Gastrocnemius medialis (tissue), 4 donors: ENCODE measurements around the gene POLD1. TPM values are rescaled to one million over a fixed set of nuclear protein-coding genes. Genes with fewer than 3 reads are reported as not detected.
A peak's percentile ranks its signal among the peaks of the same experiment; 100 is the strongest.

Experiments used
- ATAC-seq, 2 donors: fragments of 150-250 bp; one replicate each; pipeline ENCODE4 v1.9.1; 2016
- DNase-seq, 2 donors: peaks; one replicate each; pipeline ENCODE4 v3.0.0-alpha.2; 2019
- H3K27ac ChIP-seq, 4 donors: fragments of 200-600 bp; sonication (generic); 1 replicate in 1 of 4; 2 replicates in 3 of 4; pipeline ENCODE4 v1.5.1; 2016 to 2018; ENCODE audit warnings: mild to moderate bottlenecking in 2 of 4, moderate library complexity in 1 of 4
- H3K27me3 ChIP-seq, 3 donors: fragments of 200-600 bp; sonication (generic) in 2 of 3; 1 replicate in 1 of 3; 2 replicates in 2 of 3; pipeline versions ENCODE4 v1.5.1 to v1.6.0; 2016 to 2019; ENCODE audit warnings: mild to moderate bottlenecking in 1 of 3, moderate library complexity in 1 of 3
- H3K36me3 ChIP-seq, 2 donors: fragments of 200-600 bp; sonication (generic) in 1 of 2; one replicate each; pipeline ENCODE4 v1.5.1; 2017 to 2018
- H3K4me1 ChIP-seq, 2 donors: fragments of 200-600 bp; sonication (generic) in 1 of 2; one replicate each; pipeline ENCODE4 v1.5.1; 2016 to 2017; ENCODE audit warnings: mild to moderate bottlenecking in 2 of 2
- H3K4me3 ChIP-seq, 4 donors: fragments of 200-600 bp; sonication (generic) in 3 of 4; 1 replicate in 1 of 4; 2 replicates in 3 of 4; pipeline ENCODE4 v1.5.1; 2016 to 2019; ENCODE audit warnings: mild to moderate bottlenecking in 2 of 4
- H3K9me3 ChIP-seq, 3 donors: fragments of 200-600 bp; sonication (generic) in 2 of 3; 1 replicate in 1 of 3; 2 replicates in 2 of 3; pipeline ENCODE4 v1.5.1; 2016 to 2019
- POLR2A ChIP-seq, 2 donors: fragments of 450-650 bp; IDR thresholded peaks; one replicate each; pipeline ENCODE4 v1.6.1; 2017; ENCODE audit warnings: antibody characterized with exemption in 2 of 2, mild to moderate bottlenecking in 2 of 2, moderate library complexity in 2 of 2
- in situ Hi-C, 4 donors: fragments of 200-750 bp; cut with MboI; loops; one replicate each; pipeline versions ENCODE4 v1.15.0 to v1.8.0; 2017; ENCODE audit warnings: low sequenced_read_pairs in 4 of 4
- intact Hi-C: fragments of 100-400 bp; cut with DNase I; formaldehyde crosslinking; loops from one replicate; pipeline ENCODE4 v1.15.1; 2023; ENCODE audit warnings: low total_unique reads
- total RNA-seq, 4 donors: library from RNA; depleted of rRNA; stranded (reverse); fragments of >200 nt; gene quantifications; one replicate each; pipeline versions ENCODE4 v1.1.0 to v1.2.3, GENCODE V29; 2016
- TF ChIP-seq, protein P1 (sequence below), 5 experiments: fragments of 450-650 bp in 3 of 5; fragments of 200-600 bp in 2 of 5; sonication (generic) in 2 of 5; IDR thresholded peaks in 4 of 5; conservative IDR thresholded peaks in 1 of 5; 1 replicate in 4 of 5; 2 replicates in 1 of 5; pipeline ENCODE4 v1.5.1; 2016 to 2019; ENCODE audit warnings: antibody characterized with exemption in 5 of 5, mild to moderate bottlenecking in 3 of 5, moderate library complexity in 3 of 5

POLD1 gene
- total RNA-seq, 4 donors from 2014 or later: 4.0 to 18.3 (median 6.0) TPM

DNA sequence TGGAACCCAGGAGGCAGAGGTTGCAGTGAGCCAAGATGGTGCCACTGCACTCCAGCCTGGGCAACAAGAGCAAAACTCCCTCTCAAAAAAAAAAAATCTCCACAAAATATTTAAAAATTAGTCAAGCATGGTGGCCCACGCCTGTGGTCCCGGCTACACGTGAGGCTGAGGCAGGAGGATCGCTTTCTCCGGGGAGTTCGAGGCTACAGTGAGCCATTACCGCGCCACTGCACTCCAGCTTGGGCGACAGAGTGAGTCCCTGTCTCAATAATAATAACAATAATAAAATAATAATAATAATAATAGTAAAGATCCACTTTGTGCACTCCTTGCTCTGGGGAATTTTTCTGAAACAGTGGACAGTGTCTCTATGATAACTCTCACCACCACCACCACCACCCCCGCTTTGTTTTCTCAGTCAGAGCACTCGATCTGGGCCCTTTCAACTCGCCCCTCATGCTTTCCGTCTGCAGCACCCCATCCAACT, 27.4 kb upstream of the POLD1 start:
- no peak for DNase-seq
- no peaks in the 10 kb centered on the region for H3K36me3 ChIP-seq
- peaks cover 0 to 6% of the 10 kb centered on the region in 2 donors for H3K4me1 ChIP-seq
- TF ChIP-seq, protein P1, sequence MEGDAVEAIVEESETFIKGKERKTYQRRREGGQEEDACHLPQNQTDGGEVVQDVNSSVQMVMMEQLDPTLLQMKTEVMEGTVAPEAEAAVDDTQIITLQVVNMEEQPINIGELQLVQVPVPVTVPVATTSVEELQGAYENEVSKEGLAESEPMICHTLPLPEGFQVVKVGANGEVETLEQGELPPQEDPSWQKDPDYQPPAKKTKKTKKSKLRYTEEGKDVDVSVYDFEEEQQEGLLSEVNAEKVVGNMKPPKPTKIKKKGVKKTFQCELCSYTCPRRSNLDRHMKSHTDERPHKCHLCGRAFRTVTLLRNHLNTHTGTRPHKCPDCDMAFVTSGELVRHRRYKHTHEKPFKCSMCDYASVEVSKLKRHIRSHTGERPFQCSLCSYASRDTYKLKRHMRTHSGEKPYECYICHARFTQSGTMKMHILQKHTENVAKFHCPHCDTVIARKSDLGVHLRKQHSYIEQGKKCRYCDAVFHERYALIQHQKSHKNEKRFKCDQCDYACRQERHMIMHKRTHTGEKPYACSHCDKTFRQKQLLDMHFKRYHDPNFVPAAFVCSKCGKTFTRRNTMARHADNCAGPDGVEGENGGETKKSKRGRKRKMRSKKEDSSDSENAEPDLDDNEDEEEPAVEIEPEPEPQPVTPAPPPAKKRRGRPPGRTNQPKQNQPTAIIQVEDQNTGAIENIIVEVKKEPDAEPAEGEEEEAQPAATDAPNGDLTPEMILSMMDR (IDR thresholded peaks at IDR 0.05 in 4 of 5, conservative IDR thresholded peaks at IDR 0.05 in 1 of 5): no peak
- no peak for TF ChIP-seq POLR2A (IDR thresholded peaks at IDR 0.05)
- no peak overlapping the region for H3K27ac ChIP-seq
- no peaks in the 10 kb centered on the region for H3K9me3 ChIP-seq
- in situ Hi-C loops: loop anchor here in 3 of 4 donors (5.0 to 25.0 kb wide), 3 partner anchors 106 to 431 kb away; no protein-coding TSS in a partner anchor
- no peaks in the 10 kb centered on the region for H3K27me3 ChIP-seq
- no peak for ATAC-seq
- peak overlapping the region in 1 of 4 donors; percentile 60 for H3K4me3 ChIP-seq
- intact Hi-C loops: loop anchor here (1.0 to 5.0 kb wide), 4 partner anchors 58 to 741 kb away; no protein-coding TSS in a partner anchor

DNA sequence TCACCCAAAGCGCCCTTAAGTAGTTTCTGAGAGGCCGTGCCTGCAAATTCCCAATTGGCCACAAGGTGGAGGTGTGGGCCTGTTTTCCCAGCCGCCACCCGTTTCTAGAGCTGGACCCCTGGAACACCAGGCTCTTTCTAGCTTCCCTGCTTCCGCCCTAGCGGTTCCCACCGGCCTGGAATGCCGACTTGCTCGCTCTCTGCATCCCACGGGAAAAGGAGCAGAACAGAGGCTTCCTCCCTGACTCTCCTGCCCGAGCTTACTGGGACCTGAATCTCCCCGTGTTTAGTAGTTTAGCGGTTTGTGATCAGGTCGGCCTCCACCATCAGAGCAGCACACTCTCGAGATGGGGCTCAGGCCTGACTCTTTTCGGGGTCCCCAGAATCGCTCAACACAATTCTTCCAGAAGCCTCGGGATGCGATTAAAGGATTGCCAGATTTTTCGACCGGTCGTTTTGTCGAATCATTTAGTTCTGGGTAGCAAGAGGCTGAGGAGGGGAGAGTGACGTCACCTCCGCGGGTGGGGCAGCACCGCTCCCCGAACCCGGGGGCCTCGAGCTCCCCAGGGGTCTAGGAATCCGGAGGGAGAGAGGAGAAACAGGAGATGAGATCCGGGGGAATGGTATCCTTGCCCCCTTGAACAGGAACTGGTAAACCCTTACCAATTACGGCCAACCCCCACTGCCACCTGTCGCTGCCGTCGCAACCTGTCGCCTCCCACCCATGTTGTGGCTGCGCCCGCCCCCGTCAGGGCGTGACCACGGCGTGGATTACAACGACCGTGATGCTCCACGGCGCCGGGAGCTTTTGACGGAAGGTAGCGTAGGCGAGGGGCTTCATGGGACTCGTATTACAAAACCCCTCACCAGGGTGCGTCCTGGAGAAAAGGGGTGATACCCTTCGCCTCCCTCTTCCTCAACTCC, 26.7 kb upstream of the POLD1 start:
- ATAC-seq (peak; percentile 80 to 91), DNase-seq (peak in 1 of 2 donors; percentile 68)
- in situ Hi-C loops (loop anchor here in 3 of 4 donors (5.0 to 25.0 kb wide), 3 partner anchors 105 to 430 kb away; no protein-coding TSS in a partner anchor), intact Hi-C loops (loop anchor here (1.0 to 5.0 kb wide), 4 partner anchors 57 to 740 kb away; no protein-coding TSS in a partner anchor)
- H3K27ac ChIP-seq: peak overlapping the region; percentile 56 to 82 (median 78)
- no peaks in the 10 kb centered on the region for H3K9me3 ChIP-seq
- H3K4me1 ChIP-seq: peaks cover 0 to 6% of the 10 kb centered on the region in 2 donors
- H3K36me3 ChIP-seq: no peaks in the 10 kb centered on the region
- TF ChIP-seq, protein P1 (IDR thresholded peaks at IDR 0.05 in 4 of 5, conservative IDR thresholded peaks at IDR 0.05 in 1 of 5): peak; percentile 79 to 90 (median 88)
- peak; percentile 7 to 8 for TF ChIP-seq POLR2A (IDR thresholded peaks at IDR 0.05)
- H3K27me3 ChIP-seq: no peaks in the 10 kb centered on the region
- peak overlapping the region; percentile 44 to 74 (median 66) for H3K4me3 ChIP-seq

DNA sequence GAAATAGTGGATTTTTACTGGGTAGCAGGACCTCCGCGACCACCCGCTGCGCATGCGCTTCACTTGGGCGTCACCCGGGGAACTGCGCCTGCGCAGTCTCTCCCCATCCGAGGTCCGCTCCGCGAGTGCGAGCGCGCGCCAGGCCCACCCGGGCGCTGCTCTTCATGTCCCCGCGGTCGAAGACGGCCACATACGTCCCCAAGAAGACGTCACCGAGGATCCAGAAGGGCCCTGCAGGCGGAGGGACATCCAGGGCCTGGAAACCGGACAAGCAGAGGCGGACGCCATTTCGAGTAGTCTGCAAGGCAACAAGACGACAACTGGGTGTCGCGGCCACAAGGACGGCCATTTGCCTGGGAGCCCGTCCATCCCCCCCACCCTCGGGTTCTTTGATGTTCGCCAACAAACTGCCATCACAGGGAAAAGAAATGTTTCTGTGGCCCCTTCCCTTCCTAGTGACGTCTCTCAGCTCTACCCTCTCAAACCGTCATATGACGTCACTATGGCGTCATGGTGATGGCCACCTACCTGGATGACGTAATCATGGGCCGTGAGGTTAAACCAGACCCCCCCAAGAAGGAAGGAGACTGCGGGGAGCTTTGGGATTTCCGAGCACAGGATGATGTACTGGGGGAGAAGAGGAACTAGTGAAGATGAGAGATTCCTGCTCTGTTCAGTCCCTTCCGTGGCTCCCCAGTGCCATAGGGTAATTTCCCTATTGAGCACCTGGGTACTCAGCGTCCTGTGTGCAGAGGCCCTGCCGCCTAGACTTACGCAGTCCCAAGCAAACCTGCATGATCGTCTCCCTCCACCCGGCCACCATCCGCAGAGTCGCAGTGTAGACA, 25.4 kb upstream of the POLD1 start:
- ATAC-seq (no peak), DNase-seq (no peak)
- peak overlapping the region; percentile 44 to 74 (median 66) for H3K4me3 ChIP-seq
- peaks cover 0 to 6% of the 10 kb centered on the region in 2 donors for H3K4me1 ChIP-seq
- peak in 1 of 2 donors; percentile 25 for TF ChIP-seq POLR2A (IDR thresholded peaks at IDR 0.05)
- TF ChIP-seq, protein P1 (IDR thresholded peaks at IDR 0.05 in 4 of 5, conservative IDR thresholded peaks at IDR 0.05 in 1 of 5): no peak
- in situ Hi-C loops: loop anchor here in 3 of 4 donors (5.0 to 25.0 kb wide), 3 partner anchors 104 to 429 kb away; no protein-coding TSS in a partner anchor
- H3K27me3 ChIP-seq: no peaks in the 10 kb centered on the region
- no peaks in the 10 kb centered on the region for H3K36me3 ChIP-seq
- peak overlapping the region; percentile 56 to 82 (median 78) for H3K27ac ChIP-seq
- intact Hi-C loops: loop anchor here (5.0 kb wide), 1 partner anchor 739 kb away; no protein-coding TSS in a partner anchor
- H3K9me3 ChIP-seq: no peaks in the 10 kb centered on the region

DNA sequence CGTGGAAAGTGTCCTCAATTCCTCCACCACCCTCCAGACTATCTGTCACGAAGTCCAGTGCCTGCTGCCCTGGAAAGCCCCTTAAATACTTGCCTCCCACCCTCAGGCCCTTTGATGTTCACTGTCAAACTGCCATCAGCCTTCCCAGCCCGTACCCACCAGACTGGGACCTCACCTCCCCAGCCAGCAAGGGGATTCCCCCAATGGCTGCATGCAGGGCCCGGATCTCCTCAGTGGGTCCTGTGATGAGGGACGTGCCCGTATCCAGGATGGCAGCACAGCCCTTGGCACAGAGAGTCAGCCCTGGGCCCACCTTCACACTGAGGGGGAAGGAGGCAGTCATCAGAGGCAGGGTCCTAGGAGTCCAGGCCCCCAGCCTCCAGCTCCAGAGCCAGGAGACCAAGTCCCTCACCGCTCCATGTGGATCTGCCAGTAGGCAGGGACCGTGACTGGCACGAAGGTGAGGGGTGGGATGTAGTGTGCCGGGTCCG, 24.8 kb upstream of the POLD1 start:
- H3K36me3 ChIP-seq: no peaks in the 10 kb centered on the region
- H3K9me3 ChIP-seq: no peaks in the 10 kb centered on the region
- peaks cover 0 to 6% of the 10 kb centered on the region in 2 donors for H3K4me1 ChIP-seq
- H3K4me3 ChIP-seq: no peak overlapping the region
- H3K27ac ChIP-seq: no peak overlapping the region
- in situ Hi-C loops: loop anchor here in 3 of 4 donors (5.0 to 25.0 kb wide), 3 partner anchors 103 to 428 kb away; no protein-coding TSS in a partner anchor
- no peaks in the 10 kb centered on the region for H3K27me3 ChIP-seq
- no peak for ATAC-seq
- intact Hi-C loops: loop anchor here (5.0 kb wide), 1 partner anchor 738 kb away; no protein-coding TSS in a partner anchor
- DNase-seq: no peak
- TF ChIP-seq POLR2A (IDR thresholded peaks at IDR 0.05): no peak
- TF ChIP-seq, protein P1 (IDR thresholded peaks at IDR 0.05 in 4 of 5, conservative IDR thresholded peaks at IDR 0.05 in 1 of 5): no peak
